Stimulated activated CD8-positive, alpha-beta memory T cell treated with anti-CD3 and anti-CD28 coated beads, Interleukin-15, amount 100 ng/mL, for 4 hours (primary cell): ENCODE results near the gene PRKCZ.
"Not testable (repeated sequence)": the region's sequence is repeated elsewhere in the genome, so short reads cannot be mapped to it uniquely, and the experiment has no call there.

Source experiments
- DNase-seq, 2 donors: peaks; one replicate each; pipeline ENCODE4 v3.0.0-alpha.2; 2020; ENCODE audit warnings: low read depth in 2 of 2

Gene PRKCZ

DNA sequence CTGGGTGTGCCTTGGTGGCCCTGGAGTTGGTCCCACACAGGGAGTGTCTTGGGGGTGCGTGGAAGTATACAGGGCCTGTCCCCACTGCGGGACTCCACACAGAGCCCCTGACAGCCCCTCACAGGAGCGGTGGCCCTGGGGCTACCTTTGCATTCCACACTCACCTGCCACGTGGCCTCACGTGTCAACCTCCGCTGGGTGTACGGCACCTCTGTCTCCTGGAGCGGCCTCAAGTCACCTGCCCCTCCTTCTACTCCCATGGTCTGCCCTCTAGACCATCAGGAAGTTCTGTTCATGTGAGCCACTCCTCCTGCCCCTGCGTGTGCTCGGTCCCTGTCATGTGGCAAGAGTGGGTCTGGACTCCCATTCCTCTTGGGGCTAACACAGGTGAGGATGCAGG lies 85.7 kb downstream of the PRKCZ start:
- no peak for DNase-seq

- DNase-seq = no peak
These were observed 86.4 kb downstream of the PRKCZ start for GRCh38 chr1:2136386-2137235.

GRCh38 chr1:2137257-2138121 lies 87.3 kb downstream of the PRKCZ start:
- no peak for DNase-seq

DNA sequence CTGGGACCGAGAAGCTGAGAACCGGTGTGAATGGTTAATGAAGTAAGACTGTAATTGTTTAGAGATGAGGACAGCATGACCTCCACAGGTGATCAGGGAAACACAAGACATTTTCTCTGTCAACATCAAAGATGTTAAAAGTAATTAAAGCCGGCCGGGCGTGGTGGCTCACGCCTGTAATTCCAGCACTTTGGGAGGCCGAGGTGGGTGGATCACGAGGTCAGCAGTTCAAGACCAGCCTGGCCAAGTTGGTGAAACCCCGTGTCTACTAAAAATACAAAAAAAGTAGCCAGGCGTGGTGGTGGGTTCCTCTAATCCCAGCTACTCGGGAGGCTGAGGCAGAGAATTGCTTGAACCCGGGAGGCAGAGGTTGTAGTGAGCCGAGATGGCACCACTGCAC lies 88.9 kb downstream of the PRKCZ start:
- DNase-seq = not testable (repeated sequence)

- DNase-seq = no peak
These were observed 90.8 kb downstream of the PRKCZ start for GRCh38 chr1:2141025-2141424.

DNA sequence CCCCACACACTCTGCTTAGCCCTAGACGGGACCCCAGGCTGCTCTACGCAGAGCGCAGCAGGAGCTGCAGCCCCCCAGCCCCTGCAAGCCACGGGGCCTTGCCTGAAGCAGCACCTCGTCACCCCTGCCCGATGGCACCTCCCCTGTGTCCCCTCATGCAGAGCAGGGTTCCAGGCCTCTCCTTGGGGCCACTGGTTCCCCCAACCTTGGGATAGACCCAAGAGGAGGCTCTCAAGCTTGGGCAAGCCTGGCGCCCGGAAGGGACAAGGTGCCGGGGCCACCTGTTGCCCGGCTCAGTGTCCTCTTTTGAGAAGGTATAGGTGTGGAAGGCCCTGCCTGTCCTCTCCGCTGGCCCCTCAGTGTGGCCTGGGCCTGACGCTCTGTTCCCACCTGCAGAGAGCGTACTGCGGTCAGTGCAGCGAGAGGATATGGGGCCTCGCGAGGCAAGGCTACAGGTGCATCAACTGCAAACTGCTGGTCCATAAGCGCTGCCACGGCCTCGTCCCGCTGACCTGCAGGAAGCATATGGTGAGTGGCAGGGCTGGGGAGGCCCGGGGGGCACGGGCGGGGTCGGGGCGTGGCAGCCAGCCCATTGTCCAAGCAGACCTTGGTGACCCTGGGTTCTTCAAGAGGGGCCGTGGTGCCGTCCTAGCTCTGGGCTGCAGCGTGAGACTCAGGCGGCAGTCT lies 93.7 kb downstream of the PRKCZ start:
- DNase-seq = no peak

DNA sequence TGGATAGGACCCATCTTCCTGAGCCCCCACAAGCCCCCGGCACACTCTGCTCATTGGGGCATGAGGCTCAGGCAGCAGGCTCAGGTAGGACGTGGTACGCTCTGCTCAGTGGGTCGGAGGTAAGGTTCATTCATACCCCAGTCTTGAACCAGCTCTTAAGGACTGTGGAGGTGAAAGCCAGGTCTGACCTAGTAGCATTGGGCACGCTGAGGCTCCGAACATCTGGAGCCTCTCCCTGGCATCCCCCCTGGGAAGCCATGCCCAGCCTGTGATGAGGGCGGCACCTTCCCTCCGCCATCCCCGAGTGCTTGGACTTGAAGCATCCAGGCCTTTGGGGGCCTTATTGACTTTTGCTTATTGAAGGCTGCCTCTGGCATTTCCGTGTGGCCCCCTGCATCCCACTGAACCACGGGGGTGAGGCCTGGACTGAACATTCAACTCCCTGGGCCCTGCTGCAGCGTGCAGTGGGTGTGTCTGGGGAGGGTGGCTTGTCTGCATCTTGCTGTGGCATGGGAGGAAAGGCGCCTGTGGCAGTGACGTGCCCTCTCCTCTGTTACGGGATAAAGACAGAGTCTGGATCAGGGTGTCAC lies 94.4 kb downstream of the PRKCZ start:
- no peak for DNase-seq

GRCh38 chr1:2145946-2146835 lies 96.0 kb downstream of the PRKCZ start:
- no peak for DNase-seq

DNA sequence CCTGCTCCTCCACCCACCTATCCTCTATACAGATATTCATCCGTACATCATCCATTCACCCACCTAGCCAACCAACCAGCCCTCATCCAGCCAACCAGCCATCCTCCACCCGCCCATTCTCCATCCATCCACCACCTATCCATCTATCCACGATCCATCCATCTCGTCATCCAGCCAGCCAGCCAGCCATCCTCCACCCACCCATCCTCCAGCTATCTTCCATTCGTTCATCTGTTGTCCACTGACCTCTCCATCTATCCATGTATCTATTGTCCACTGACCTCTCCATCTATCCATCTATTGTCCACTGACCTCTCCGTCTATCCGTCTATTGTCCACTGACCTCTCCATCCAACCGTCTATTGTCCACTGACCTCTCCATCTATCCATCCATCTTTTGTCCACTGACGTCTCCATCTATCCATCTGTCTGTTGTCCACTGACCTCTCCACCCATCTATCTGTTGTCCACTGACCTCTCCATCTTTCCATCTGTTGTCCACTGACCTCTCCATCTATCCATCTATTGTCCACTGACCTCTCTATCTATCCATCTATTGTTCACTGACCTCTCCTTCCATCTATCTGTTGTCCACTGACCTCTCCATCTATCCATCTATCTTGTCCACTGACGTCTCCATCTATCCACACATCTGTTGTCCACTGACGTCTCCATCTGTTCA lies 96.8 kb downstream of the PRKCZ start:
- no peak for DNase-seq

GRCh38 chr1:2147869-2148268 lies 97.7 kb downstream of the PRKCZ start:
- DNase-seq = not testable (repeated sequence)

GRCh38 chr1:2148691-2149090 lies 98.5 kb downstream of the PRKCZ start:
- peak in 1 of 2 donors; percentile 15 for DNase-seq

DNA sequence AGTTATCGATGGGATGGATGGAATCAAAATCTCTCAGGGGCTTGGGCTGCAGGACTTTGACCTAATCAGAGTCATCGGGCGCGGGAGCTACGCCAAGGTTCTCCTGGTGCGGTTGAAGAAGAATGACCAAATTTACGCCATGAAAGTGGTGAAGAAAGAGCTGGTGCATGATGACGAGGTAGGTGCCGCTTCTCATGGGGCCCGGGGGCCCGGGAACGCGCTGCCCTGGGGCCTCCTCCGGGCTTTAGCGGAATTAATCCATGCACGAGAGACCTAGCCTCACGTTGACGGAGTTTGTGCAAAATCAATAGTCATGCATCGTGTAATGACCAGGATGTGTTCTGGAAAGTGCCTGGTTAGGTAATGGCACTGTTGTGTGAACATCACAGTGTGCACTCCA lies 100.6 kb downstream of the PRKCZ start:
- no peak for DNase-seq

- DNase-seq = no peak
These were observed 101.0 kb downstream of the PRKCZ start for GRCh38 chr1:2151252-2151651.

DNA sequence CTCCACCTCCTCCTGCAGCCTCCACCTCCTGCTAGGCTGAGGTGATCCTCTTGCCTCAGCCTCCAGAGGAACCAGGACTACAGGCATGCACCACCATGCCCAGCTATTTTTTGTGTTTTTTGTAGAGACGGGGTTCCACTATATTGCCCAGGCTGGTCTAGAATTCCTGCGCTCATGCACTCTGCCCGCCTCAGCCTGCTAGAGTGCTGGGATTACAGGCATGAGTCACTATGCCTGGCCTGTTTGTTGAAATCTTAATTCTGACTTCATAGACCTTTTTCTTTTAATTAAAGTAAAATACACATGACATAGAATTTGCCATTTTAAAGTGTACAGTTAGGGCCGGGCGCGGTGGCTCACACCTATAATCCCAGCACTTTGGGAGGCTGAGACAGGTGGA lies 101.7 kb downstream of the PRKCZ start:
- no peak for DNase-seq

DNA sequence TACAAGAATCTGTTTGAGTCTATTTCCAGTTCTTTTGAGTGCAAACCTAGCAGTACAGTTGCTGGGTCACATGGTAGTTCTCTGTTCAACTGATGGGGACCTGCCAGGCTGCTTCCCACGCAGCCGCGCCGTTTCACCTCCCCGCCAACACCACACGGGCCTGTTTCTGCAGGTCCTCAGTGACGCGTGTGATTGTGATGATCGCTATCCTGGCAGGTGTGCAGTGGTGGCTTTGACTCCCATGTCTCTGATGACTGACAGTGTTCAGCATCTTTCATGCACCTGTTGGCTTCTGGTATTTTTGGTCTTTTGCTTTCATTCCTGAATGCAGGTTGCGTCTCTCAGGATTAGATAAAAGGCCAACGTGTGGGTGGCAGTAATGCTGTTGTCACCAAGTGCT lies 102.7 kb downstream of the PRKCZ start:
- no peak for DNase-seq

- DNase-seq = no peak
These were observed 103.8 kb downstream of the PRKCZ start for GRCh38 chr1:2154022-2154421.

DNA sequence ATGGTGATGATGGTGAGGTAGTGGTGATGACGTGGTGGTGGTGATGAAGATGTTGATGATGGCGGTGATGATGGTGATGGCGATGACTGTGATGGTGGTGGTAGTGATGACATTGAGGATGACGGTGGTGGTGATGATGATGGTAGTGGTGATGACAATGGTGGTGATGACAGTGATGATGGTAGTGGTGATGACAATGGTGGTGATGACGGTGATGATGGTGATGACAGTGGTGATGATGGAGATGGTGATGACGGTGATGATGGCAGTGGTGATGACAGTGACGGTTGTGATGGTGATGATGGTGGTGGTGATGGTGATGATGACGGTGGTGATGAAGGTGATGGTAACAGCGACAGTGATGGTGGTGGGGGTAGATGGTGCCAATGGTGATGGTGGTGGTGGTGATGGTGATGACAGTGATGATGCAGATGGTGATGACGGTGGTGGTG lies 105.0 kb downstream of the PRKCZ start:
- DNase-seq = no peak

- DNase-seq = no peak
These were observed 105.6 kb downstream of the PRKCZ start for GRCh38 chr1:2155788-2156187.

- no peak for DNase-seq
These were observed 106.7 kb downstream of the PRKCZ start for GRCh38 chr1:2156866-2157265.

- no peak for DNase-seq
These were observed 107.6 kb downstream of the PRKCZ start for GRCh38 chr1:2157856-2158255.
